ENCODE measurements around the gene DNAH6.
"Not testable (repeated sequence)": the region's sequence is repeated elsewhere in the genome, so short reads cannot be mapped to it uniquely, and the experiment has no call there.

Gene DNAH6, protein sequence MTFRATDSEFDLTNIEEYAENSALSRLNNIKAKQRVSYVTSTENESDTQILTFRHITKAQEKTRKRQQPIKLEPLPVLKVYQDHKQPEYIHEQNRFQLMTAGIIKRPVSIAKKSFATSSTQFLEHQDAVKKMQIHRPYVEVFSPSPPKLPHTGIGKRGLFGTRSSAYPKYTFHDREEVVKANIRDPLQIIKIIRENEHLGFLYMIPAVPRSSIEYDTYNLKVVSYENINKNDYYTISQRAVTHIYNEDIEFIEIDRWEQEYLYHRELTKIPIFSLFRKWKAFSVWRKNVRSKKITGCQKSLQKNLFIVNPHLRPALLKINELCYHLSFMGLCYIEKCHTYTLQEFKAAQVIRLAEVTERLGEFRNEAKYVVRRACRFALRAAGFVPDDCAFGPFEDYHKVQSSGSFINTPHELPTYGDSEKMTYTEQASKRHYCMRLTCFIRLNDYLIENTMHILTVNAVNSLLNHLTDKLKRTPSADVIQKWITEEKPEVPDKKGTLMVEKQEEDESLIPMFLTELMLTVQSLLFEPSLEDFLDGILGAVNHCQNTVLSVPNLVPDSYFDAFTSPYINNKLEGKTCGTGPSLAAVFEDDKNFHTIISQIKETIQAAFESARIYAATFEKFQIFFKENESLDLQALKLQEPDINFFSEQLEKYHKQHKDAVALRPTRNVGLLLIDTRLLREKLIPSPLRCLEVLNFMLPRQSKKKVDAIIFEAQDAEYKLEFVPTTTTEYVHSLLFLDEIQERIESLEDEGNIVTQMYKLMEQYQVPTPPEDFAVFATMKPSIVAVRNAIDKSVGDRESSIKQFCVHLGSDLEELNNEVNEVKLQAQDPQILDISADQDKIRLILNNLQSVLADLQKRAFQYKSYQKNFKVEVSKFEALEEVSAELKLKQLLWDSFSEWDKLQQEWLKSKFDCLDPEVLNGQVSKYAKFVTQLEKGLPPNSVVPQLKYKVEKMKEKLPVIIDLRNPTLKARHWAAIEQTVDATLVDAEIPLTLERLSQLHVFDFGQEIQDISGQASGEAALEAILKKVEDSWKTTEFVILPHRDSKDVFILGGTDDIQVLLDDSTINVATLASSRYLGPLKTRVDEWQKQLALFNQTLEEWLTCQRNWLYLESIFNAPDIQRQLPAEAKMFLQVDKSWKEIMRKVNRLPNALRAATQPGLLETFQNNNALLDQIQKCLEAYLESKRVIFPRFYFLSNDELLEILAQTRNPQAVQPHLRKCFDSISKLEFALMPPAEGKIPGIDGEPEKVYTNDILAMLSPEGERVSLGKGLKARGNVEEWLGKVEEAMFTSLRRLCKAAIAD (N-terminal part only)

DNA sequence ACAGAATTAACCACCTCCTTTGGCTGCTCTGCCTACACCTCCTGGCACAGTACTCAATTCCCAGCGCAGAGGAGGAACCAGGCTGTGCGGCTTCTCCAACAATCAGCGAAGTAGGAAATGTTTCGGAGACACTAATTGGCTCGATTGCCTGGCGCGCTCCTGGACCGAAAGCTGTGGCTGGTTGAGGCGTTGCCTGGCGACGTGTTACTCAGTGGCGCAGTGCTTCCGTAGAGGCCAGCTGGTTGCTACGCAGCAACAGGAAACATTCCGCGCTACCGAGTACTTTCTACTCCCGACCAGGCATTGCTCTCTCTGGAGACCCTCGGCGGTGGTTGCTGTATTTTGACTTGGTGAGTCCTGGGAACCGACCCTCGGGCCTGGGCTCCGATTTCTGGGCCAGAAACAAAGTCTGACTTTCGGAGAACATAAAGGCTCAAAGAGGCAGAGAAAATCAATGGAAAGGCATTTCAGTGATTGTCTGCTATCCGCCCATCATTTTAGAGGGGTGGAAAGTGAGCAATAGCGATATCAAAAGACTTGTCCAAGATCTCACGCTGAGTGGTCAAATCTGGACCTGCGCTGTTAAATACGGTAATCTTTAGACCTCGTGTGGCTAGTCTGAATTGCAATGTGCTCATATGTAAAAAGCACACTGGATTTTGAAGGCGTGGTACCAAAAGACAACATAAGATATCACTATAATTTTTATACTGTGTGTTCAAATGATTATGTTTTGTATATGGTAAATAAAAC, at the start of gene DNAH6:
TSS of gene DNAH6 (plus strand) at position 265 of the 753 bp plus-strand sequence. CDS start 1,329 bp downstream, outside the sequence.
- in situ Hi-C loops (cut with MboI; ENCODE audit: low sequenced_read_pairs), result no loop called here
- Histone ChIP-seq H3K4me1 (no peaks in the 10 kb centered on the region; the same call in 1 of the 2 replicates), H3K27me3 (ENCODE audit: low read depth) (peaks cover 7% of the 10 kb centered on the region; the same call in 1 of the 2 replicates), H3K9me3 (0 out of 2 replicates have a peak, but pooled peaks cover 4% of the 10 kb centered on the region), H3K36me3 (replicated peaks) (no peaks in the 10 kb centered on the region), H3K4me3 (peak within 1 kb of the TSS; percentile 18)
- peak; percentile 78 to 87 for DNase-seq (ENCODE audit: low spot score in 2 of 2)

DNA sequence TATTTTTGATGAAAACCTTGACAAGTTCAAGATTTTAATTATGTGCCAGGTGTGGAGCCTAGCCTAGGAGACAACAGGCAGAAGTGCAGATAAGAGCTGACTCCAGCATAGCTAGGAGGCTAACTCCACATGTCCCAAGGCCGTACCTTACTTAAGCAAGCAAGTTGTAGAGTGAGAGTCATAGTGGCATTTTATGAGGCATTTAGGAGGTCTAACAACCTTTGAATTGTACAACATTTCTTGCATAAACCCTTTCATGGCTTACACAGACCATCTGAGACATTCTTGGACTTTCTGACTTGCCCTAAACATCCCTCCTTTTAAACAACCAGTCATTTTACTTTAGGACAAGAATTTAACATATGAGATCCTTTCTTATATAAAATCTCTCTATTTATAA, 48.9 kb upstream of the DNAH6 start:
- in situ Hi-C loops (cut with MboI; ENCODE audit: low sequenced_read_pairs), result no loop called here
- no peak overlapping the region for H3K4me3 ChIP-seq
- no peaks in the 10 kb centered on the region for H3K36me3 ChIP-seq (replicated peaks)
- peaks cover 7% of the 10 kb centered on the region for H3K9me3 ChIP-seq
- H3K4me1 ChIP-seq, result no peaks in the 10 kb centered on the region; the same call in 1 of the 2 replicates
- no peak for DNase-seq (ENCODE audit: low spot score in 2 of 2)
- no peaks in the 10 kb centered on the region for H3K27me3 ChIP-seq (ENCODE audit: low read depth)

DNA sequence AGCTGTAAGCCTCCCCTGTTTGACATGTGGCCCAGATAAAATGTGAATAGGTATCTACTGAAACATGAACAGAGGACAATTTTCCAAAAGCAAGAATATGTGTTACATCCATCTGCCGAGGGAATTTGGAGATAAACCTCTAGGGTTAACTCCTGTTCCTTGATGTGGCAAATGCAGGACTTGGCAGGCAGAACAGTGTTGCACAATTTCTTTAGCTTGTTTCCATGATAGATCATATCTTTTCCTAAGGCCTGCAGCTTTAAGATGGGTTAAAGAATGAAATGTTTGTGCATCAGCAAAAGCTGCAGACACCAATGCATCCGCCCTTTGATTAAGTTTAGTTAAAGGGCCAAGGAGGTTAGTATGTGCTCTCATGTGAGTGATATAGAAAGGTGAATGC, 43.9 kb upstream of the DNAH6 start:
- H3K36me3 ChIP-seq (replicated peaks); H3K9me3 ChIP-seq; H3K27me3 ChIP-seq (ENCODE audit: low read depth); in situ Hi-C loops (cut with MboI; ENCODE audit: low sequenced_read_pairs); DNase-seq (ENCODE audit: low spot score in 2 of 2); H3K4me1 ChIP-seq; H3K4me3 ChIP-seq: not testable (repeated sequence)

DNA sequence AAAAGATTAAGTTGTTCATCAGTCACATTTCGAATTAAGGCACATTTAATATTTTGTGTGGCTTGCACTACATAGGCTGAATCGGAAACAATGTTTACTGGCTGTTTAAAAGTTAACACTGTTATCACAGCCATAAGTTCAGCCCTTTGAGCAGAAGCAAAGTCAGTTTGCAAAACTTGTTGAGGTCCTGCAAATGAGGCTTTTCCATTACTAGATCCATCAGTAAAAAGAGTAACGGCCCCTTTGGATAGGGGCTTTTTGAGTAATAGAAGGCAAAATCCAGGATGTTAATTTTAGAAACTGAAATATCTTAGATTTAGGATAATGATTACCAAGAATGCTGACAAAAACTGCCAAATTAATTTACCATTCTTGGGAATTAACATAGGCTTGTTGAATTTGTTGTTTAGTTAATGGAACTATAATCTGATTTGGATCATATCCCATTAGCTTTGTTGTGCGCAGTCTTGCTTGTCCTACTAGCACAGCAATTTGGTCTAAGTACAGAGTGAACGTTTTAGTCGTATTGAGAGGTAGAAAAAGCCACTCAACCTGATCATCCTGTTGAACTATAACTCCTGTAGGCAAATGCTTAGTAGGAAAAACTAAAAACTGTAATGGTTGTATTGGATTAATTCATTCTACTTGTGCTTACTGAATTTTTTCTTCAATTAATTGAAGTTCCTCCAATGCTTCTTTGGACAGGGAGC, 43.3 kb upstream of the DNAH6 start:
- H3K9me3 ChIP-seq, result no peaks in the 10 kb centered on the region; the same call in 1 of the 2 replicates
- in situ Hi-C loops (cut with MboI; ENCODE audit: low sequenced_read_pairs), result no loop called here
- no peaks in the 10 kb centered on the region for H3K27me3 ChIP-seq (ENCODE audit: low read depth)
- DNase-seq (ENCODE audit: low spot score in 2 of 2), result no peak
- H3K4me1 ChIP-seq, result peaks cover 6% of the 10 kb centered on the region
- H3K4me3 ChIP-seq, result no peak overlapping the region
- no peaks in the 10 kb centered on the region for H3K36me3 ChIP-seq (replicated peaks)

- in situ Hi-C loops (cut with MboI; ENCODE audit: low sequenced_read_pairs), result no loop called here
These were observed 42.1 kb upstream of the DNAH6 start for GRCh38 chr2:84474176-84474575.

DNA sequence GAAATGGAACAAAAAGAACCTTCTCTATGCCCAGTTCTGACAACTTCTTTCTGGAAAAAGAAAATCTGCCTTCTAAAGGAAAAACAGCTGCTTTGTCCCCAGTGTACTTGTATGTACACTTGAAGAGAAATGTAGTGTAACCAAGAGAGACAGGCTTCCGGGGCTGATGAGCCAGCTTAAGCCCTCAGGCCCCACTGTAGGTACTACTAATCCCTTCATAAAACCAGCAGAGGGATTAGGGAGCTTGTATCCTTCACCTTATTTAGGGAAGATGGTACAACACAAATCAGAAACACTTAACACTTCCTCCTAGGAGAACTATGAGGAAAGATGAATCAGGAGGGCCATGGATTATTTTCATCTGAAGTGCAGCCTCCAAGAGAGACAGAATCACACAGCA, 38.4 kb upstream of the DNAH6 start:
- peak; percentile 42 to 51 for DNase-seq (ENCODE audit: low spot score in 2 of 2)
- no peaks in the 10 kb centered on the region for H3K9me3 ChIP-seq
- H3K4me1 ChIP-seq, result peaks cover 11% of the 10 kb centered on the region
- no peak overlapping the region for H3K4me3 ChIP-seq
- no peaks in the 10 kb centered on the region for H3K27me3 ChIP-seq (ENCODE audit: low read depth)
- H3K36me3 ChIP-seq (replicated peaks), result no peaks in the 10 kb centered on the region
- in situ Hi-C loops (cut with MboI; ENCODE audit: low sequenced_read_pairs), result loop anchor here (25.0 kb wide), 1 partner anchor 834 kb away; no protein-coding TSS in a partner anchor

More at GRCh38 chr2:84474176-84474575, 42.1 kb upstream of the DNAH6 start:
- Histone ChIP-seq H3K36me3 (replicated peaks) (no peaks in the 10 kb centered on the region), H3K9me3 (no peaks in the 10 kb centered on the region), H3K4me3 (no peak overlapping the region), H3K27me3 (ENCODE audit: low read depth) (no peaks in the 10 kb centered on the region), H3K4me1 (peaks cover 6% of the 10 kb centered on the region)
- no peak for DNase-seq (ENCODE audit: low spot score in 2 of 2)

DNA sequence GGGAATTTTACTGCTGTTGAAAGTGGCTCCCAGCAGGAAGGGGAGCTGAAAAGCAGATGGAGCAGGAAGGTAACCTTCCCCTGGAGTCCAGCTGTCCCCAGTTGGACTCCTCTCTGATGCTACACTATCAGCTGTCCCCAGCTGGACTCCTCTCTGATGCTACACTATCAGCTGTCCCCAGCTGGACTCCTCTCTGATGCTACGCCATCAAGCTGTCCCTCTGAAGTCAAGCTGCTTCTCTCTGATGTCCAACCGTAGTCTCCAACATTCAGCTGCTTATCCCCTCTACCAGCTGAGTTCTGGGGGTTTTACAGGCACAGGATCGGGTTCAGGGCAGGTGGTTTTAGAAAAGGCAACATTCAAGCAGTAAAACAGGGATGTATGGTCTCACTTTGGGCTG, 37.4 kb upstream of the DNAH6 start:
- no peaks in the 10 kb centered on the region for H3K36me3 ChIP-seq (replicated peaks)
- H3K9me3 ChIP-seq, result no peaks in the 10 kb centered on the region
- no peak overlapping the region for H3K4me3 ChIP-seq
- in situ Hi-C loops (cut with MboI; ENCODE audit: low sequenced_read_pairs), result loop anchor here (25.0 kb wide), 1 partner anchor 833 kb away; no protein-coding TSS in a partner anchor
- H3K27me3 ChIP-seq (ENCODE audit: low read depth), result no peaks in the 10 kb centered on the region
- H3K4me1 ChIP-seq, result peaks cover 11% of the 10 kb centered on the region
- DNase-seq (ENCODE audit: low spot score in 2 of 2), result no peak

- H3K4me1 ChIP-seq, result peaks cover 11% of the 10 kb centered on the region
- no peak for DNase-seq (ENCODE audit: low spot score in 2 of 2)
- in situ Hi-C loops (cut with MboI; ENCODE audit: low sequenced_read_pairs), result loop anchor here (25.0 kb wide), 1 partner anchor 831 kb away; no protein-coding TSS in a partner anchor
- H3K27me3 ChIP-seq (ENCODE audit: low read depth), result no peaks in the 10 kb centered on the region
- H3K9me3 ChIP-seq, result no peaks in the 10 kb centered on the region
- no peak overlapping the region for H3K4me3 ChIP-seq
- no peaks in the 10 kb centered on the region for H3K36me3 ChIP-seq (replicated peaks)
These were observed 34.6 kb upstream of the DNAH6 start for GRCh38 chr2:84481702-84482101.

- no peak for DNase-seq (ENCODE audit: low spot score in 2 of 2)
- no peaks in the 10 kb centered on the region for H3K36me3 ChIP-seq (replicated peaks)
- in situ Hi-C loops (cut with MboI; ENCODE audit: low sequenced_read_pairs), result loop anchor here (25.0 kb wide), 1 partner anchor 830 kb away; no protein-coding TSS in a partner anchor
- H3K9me3 ChIP-seq, result no peaks in the 10 kb centered on the region
- H3K4me1 ChIP-seq, result peaks cover 7% of the 10 kb centered on the region
- H3K4me3 ChIP-seq, result no peak overlapping the region
- H3K27me3 ChIP-seq (ENCODE audit: low read depth), result no peaks in the 10 kb centered on the region
These were observed 33.7 kb upstream of the DNAH6 start for GRCh38 chr2:84482603-84483002.

DNA sequence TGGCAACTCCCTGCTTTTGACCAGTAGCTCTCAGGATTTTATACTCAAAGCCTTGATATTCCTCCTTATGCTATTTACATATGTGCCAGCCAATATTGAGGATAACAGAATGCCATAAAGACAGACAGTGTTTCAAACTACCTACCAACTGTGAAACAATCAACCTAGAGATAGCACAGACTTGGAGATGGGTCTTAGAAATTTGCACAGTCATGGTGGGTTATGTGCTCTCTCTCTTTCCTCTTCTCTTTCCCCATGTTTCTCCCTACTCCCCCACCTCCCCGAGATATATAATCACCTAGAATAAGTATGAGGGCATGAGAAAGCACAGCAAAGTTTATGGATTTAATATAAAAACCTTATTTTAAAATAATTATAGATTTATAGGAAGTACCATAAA, 33.0 kb upstream of the DNAH6 start:
- in situ Hi-C loops (cut with MboI; ENCODE audit: low sequenced_read_pairs), result loop anchor here (25.0 kb wide), 1 partner anchor 829 kb away; no protein-coding TSS in a partner anchor
- H3K36me3 ChIP-seq (replicated peaks), result no peaks in the 10 kb centered on the region

GRCh38 chr2:84486441-84487115, 29.7 kb upstream of the DNAH6 start:
- H3K4me3 ChIP-seq, result no peak overlapping the region
- H3K9me3 ChIP-seq, result no peaks in the 10 kb centered on the region
- in situ Hi-C loops (cut with MboI; ENCODE audit: low sequenced_read_pairs), result loop anchor here (25.0 kb wide), 1 partner anchor 826 kb away; no protein-coding TSS in a partner anchor
- H3K27me3 ChIP-seq (ENCODE audit: low read depth), result no peaks in the 10 kb centered on the region
- H3K4me1 ChIP-seq, result no peaks in the 10 kb centered on the region
- DNase-seq (ENCODE audit: low spot score in 2 of 2), result no peak
- H3K36me3 ChIP-seq (replicated peaks), result no peaks in the 10 kb centered on the region

More for the DNA sequence above, 33.0 kb upstream of the DNAH6 start:
- H3K9me3 ChIP-seq, result no peaks in the 10 kb centered on the region
- 0 out of 2 replicates have a peak, but pooled peaks cover 5% of the 10 kb centered on the region for H3K4me1 ChIP-seq
- DNase-seq (ENCODE audit: low spot score in 2 of 2), result no peak
- no peak overlapping the region for H3K4me3 ChIP-seq
- H3K27me3 ChIP-seq (ENCODE audit: low read depth), result no peaks in the 10 kb centered on the region

Data from HAP-1 (cell line).